Activated gamma-delta T cell treated with anti-CD3 and anti-CD28 coated beads, Interleukin-2, amount 50 U/mL, for 16 hours (primary cell): Measurements from ENCODE around the gene LRCH2.
"Not testable (repeated sequence)": the region's sequence is repeated elsewhere in the genome, so short reads cannot be mapped to it uniquely, and the experiment has no call there.

ENCODE experiments used
- DNase-seq: peaks from one replicate; pipeline ENCODE4 v3.0.0-alpha.2; 2020; ENCODE audit warnings: low read depth

Gene LRCH2

GRCh38 chrX:115233497-115234455 is at the start of gene LRCH2:
LRCH2 (minus strand) TSS chrX:115234096; CDS start chrX:115234041, 55 bp downstream.
- DNase-seq = no peak

- DNase-seq = no peak
Measured at GRCh38 chrX:115269051-115269683, 35.3 kb upstream of the LRCH2 start.

GRCh38 chrX:115268421-115268820 is 34.5 kb upstream of the LRCH2 start:
- no peak for DNase-seq

- DNase-seq = no peak
Measured at GRCh38 chrX:115266300-115266699, 32.4 kb upstream of the LRCH2 start.

- no peak for DNase-seq
Measured at GRCh38 chrX:115264009-115264408, 30.1 kb upstream of the LRCH2 start.

GRCh38 chrX:115261148-115261547 is 27.3 kb upstream of the LRCH2 start:
- DNase-seq = no peak

- DNase-seq = no peak
Measured at GRCh38 chrX:115260330-115260729, 26.4 kb upstream of the LRCH2 start.

GRCh38 chrX:115259238-115259875 is 25.5 kb upstream of the LRCH2 start:
- DNase-seq = no peak

- DNase-seq = no peak
Measured at GRCh38 chrX:115257711-115258110, 23.8 kb upstream of the LRCH2 start.

GRCh38 chrX:115255003-115255402 is 21.1 kb upstream of the LRCH2 start:
- no peak for DNase-seq

GRCh38 chrX:115251458-115252233 is 17.8 kb upstream of the LRCH2 start:
- no peak for DNase-seq

- DNase-seq = no peak
Measured at GRCh38 chrX:115237056-115237455, 3.2 kb upstream of the LRCH2 start.

GRCh38 chrX:115236560-115236959 is 2.7 kb upstream of the LRCH2 start:
- no peak for DNase-seq

- DNase-seq = no peak
Measured at GRCh38 chrX:115234461-115234860, 565 bp upstream of the LRCH2 start.

- no peak for DNase-seq
Measured at GRCh38 chrX:115232933-115233496, 881 bp downstream of the LRCH2 start.

- no peak for DNase-seq
Measured at GRCh38 chrX:115229337-115230003, 4.4 kb downstream of the LRCH2 start.

- DNase-seq = no peak
Measured at GRCh38 chrX:115226929-115227328, 7.0 kb downstream of the LRCH2 start.

- DNase-seq = not testable (repeated sequence)
Measured at GRCh38 chrX:115217346-115217745, 16.6 kb downstream of the LRCH2 start.

- DNase-seq = no peak
Measured at GRCh38 chrX:115214605-115215004, 19.3 kb downstream of the LRCH2 start.

- no peak for DNase-seq
Measured at GRCh38 chrX:115214151-115214550, 19.7 kb downstream of the LRCH2 start.

- DNase-seq = not testable (repeated sequence)
Measured at GRCh38 chrX:115209547-115209946, 24.3 kb downstream of the LRCH2 start.
